Gastroesophageal sphincter (tissue), 4 donors: ENCODE data around the gene NABP1. TPM values are rescaled to one million over a fixed set of nuclear protein-coding genes. Genes with fewer than 3 reads are reported as not detected.

Source experiments
- ATAC-seq: fragments of 150-250 bp; one replicate; pipeline ENCODE4 v1.9.1; 2016; ENCODE audit warnings: mild to moderate bottlenecking, moderate library complexity
- H3K27ac ChIP-seq, 4 donors: fragments of 200-600 bp; sonication (generic) in 3 of 4; 1 replicate in 3 of 4; 2 replicates in 1 of 4; pipeline ENCODE4 v1.5.1; 2016 to 2019
- H3K27me3 ChIP-seq: fragments of 200-600 bp; sonication (generic); one replicate; pipeline ENCODE4 v1.5.1; 2019
- H3K36me3 ChIP-seq, 2 donors: fragments of 200-600 bp; sonication (generic); one replicate each; pipeline ENCODE4 v1.5.1; 2019; ENCODE audit warnings: control low read depth in 1 of 2
- H3K4me1 ChIP-seq, 3 donors: fragments of 200-600 bp; sonication (generic); 1 replicate in 2 of 3; 2 replicates in 1 of 3; pipeline ENCODE4 v1.5.1; 2016 to 2019; ENCODE audit warnings: control low read depth in 2 of 3
- H3K4me3 ChIP-seq, 2 donors: fragments of 200-600 bp; sonication (generic); one replicate each; pipeline ENCODE4 v1.5.1; 2019; ENCODE audit warnings: mild to moderate bottlenecking in 1 of 2, moderate library complexity in 1 of 2
- H3K9me3 ChIP-seq, 3 donors: fragments of 200-600 bp; sonication (generic); one replicate each; pipeline ENCODE4 v1.5.1; 2017 to 2019; ENCODE audit warnings: control low read depth in 2 of 3
- CTCF ChIP-seq, 4 experiments: fragments of 200-600 bp in 2 of 4; fragments of 450-650 bp in 2 of 4; sonication (generic) in 1 of 4; IDR thresholded peaks; one replicate each; pipeline ENCODE4 v1.5.1; 2017 to 2019; ENCODE audit warnings: antibody characterized with exemption in 4 of 4, mild to moderate bottlenecking in 2 of 4, moderate library complexity in 2 of 4
- EP300 ChIP-seq: sonication (generic); formaldehyde crosslinking; IDR thresholded peaks from one replicate; pipeline ENCODE4 v1.6.1; 2017; ENCODE audit warnings: antibody characterized with exemption, mild to moderate bottlenecking
- POLR2A ChIP-seq, 2 donors: fragments of 450-650 bp; IDR thresholded peaks; one replicate each; pipeline ENCODE4 v1.6.1; 2017; ENCODE audit warnings: antibody characterized with exemption in 2 of 2, mild to moderate bottlenecking in 2 of 2, moderate library complexity in 1 of 2
- POLR2AphosphoS5 ChIP-seq: sonication (generic); formaldehyde crosslinking; IDR thresholded peaks from one replicate; pipeline ENCODE4 v1.6.1; 2017; ENCODE audit warnings: antibody characterized with exemption
- WGBS, 2 donors: methylation state at CpG; one replicate each; pipeline ENCODE4 v1.1.5; 2018; ENCODE audit warnings: low coverage in 1 of 2; 5-methylcytosine and 5-hydroxymethylcytosine counted together
- total RNA-seq, 4 donors: library from RNA; depleted of rRNA; stranded (reverse); fragments of >200 nt; gene quantifications; one replicate each; pipeline ENCODE4 v1.1.0, GENCODE V29; 2016

The NABP1 gene
- total RNA-seq, 4 donors from 2014 or later, result 2.8 to 30.7 (median 7.9) TPM

- TF ChIP-seq CTCF (IDR thresholded peaks at IDR 0.05) (no peak), POLR2AphosphoS5 (no peak), EP300 (no peak)
- no peaks in the 10 kb centered on the region for H3K4me1 ChIP-seq
- no peak for ATAC-seq
- WGBS, 2 donors, result 64 to 100% methylated on average over 1 of the region's 1 CpG
- no peak overlapping the region for H3K4me3 ChIP-seq
- no peak overlapping the region for H3K27ac ChIP-seq
- H3K9me3 ChIP-seq, result no peaks in the 10 kb centered on the region
- H3K27me3 ChIP-seq, result no peaks in the 10 kb centered on the region
- no peaks in the 10 kb centered on the region for H3K36me3 ChIP-seq
These were observed 27.8 kb downstream of the NABP1 start for GRCh38 chr2:191705701-191706100.

GRCh38 chr2:191706791-191707190, 28.9 kb downstream of the NABP1 start:
- Histone ChIP-seq H3K4me1 (no peaks in the 10 kb centered on the region), H3K9me3 (no peaks in the 10 kb centered on the region), H3K36me3 (no peaks in the 10 kb centered on the region), H3K27ac (no peak overlapping the region), H3K4me3 (no peak overlapping the region), H3K27me3 (no peaks in the 10 kb centered on the region)
- ATAC-seq, result no peak
- WGBS, 2 donors, result 66 to 80% methylated on average over 2 of the region's 2 CpGs
- TF ChIP-seq POLR2A (IDR thresholded peaks at IDR 0.05) (no peak), EP300 (no peak), CTCF (IDR thresholded peaks at IDR 0.05) (no peak), POLR2AphosphoS5 (no peak)

- 58 to 67% methylated on average over 2 of the region's 2 CpGs for WGBS, 2 donors
- TF ChIP-seq EP300 (no peak), CTCF (IDR thresholded peaks at IDR 0.05) (no peak), POLR2AphosphoS5 (no peak)
These were observed 29.6 kb downstream of the NABP1 start for GRCh38 chr2:191707542-191707941.

GRCh38 chr2:191710411-191710900, 32.5 kb downstream of the NABP1 start:
- Histone ChIP-seq H3K4me3 (no peak overlapping the region), H3K4me1 (no peaks in the 10 kb centered on the region), H3K36me3 (no peaks in the 10 kb centered on the region), H3K27me3 (no peaks in the 10 kb centered on the region), H3K9me3 (no peaks in the 10 kb centered on the region), H3K27ac (no peak overlapping the region)
- WGBS, 2 donors, result 60% methylated on average over 1 of the region's 1 CpG
- TF ChIP-seq EP300, result no peak
- ATAC-seq, result no peak

More at GRCh38 chr2:191707542-191707941, 29.6 kb downstream of the NABP1 start:
- no peak for ATAC-seq
- H3K27me3 ChIP-seq, result no peaks in the 10 kb centered on the region
- H3K4me1 ChIP-seq, result no peaks in the 10 kb centered on the region
- no peaks in the 10 kb centered on the region for H3K9me3 ChIP-seq
- no peak overlapping the region for H3K4me3 ChIP-seq
- no peaks in the 10 kb centered on the region for H3K36me3 ChIP-seq
- no peak overlapping the region for H3K27ac ChIP-seq

GRCh38 chr2:191711621-191712020, 33.7 kb downstream of the NABP1 start:
- no peaks in the 10 kb centered on the region for H3K27me3 ChIP-seq
- 91% methylated on average over 2 of the region's 2 CpGs; no CpG with 5 or more reads in 1 of the 2 donors for WGBS, 2 donors
- no peaks in the 10 kb centered on the region for H3K9me3 ChIP-seq
- no peak overlapping the region for H3K4me3 ChIP-seq
- ATAC-seq, result no peak
- no peak overlapping the region for H3K27ac ChIP-seq
- H3K36me3 ChIP-seq, result no peaks in the 10 kb centered on the region
- TF ChIP-seq EP300, result no peak
- TF ChIP-seq CTCF (IDR thresholded peaks at IDR 0.05), result no peak
- no peak for TF ChIP-seq POLR2AphosphoS5
- no peak for TF ChIP-seq POLR2A (IDR thresholded peaks at IDR 0.05)
- no peaks in the 10 kb centered on the region for H3K4me1 ChIP-seq
